Epithelial cell of esophagus (primary cell): ENCODE measurements around the gene RNU2-63P.
"Not testable (repeated sequence)": the region's sequence is repeated elsewhere in the genome, so short reads cannot be mapped to it uniquely, and the experiment has no call there.

Experiments used
- DNase-seq: peaks from one replicate; pipeline ENCODE4 v3.0.0; 2010; ENCODE audit warnings: low read depth
- H3K4me3 ChIP-seq: 2 replicates; pipeline ENCODE4 v1.5.1; 2011; ENCODE audit warnings: mild to moderate bottlenecking, low read length, control low read depth
- TF ChIP-seq, protein P1 (sequence below): IDR thresholded peaks from 2 replicates; pipeline ENCODE4 v1.5.1; 2011; ENCODE audit warnings: low read depth, mild to moderate bottlenecking, low read length, control low read depth, inconsistent platforms; ENCODE audit not compliant: insufficient read depth; ENCODE audit errors: missing control alignments

RNU2-63P gene

DNA sequence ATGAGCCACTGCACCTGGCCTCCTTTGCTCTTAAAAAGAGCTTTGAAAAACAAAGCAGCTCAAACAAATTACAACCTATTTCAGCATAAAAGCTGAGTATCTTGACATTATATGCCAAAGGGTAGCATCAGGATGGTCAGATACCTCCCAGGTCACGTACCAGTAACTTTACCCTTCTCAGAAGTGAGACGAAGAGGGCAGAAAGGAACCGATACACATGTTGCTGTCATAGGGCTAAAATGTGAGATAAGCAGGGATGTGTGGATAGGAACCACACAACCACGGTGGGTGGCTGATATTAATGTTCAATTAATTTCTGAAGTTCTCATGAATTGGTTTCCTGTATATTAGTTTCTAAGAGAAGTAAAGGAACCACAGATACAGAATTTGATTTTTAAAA is 12.6 kb upstream of the RNU2-63P start:
- DNase-seq = no peak
- TF ChIP-seq, protein P1, sequence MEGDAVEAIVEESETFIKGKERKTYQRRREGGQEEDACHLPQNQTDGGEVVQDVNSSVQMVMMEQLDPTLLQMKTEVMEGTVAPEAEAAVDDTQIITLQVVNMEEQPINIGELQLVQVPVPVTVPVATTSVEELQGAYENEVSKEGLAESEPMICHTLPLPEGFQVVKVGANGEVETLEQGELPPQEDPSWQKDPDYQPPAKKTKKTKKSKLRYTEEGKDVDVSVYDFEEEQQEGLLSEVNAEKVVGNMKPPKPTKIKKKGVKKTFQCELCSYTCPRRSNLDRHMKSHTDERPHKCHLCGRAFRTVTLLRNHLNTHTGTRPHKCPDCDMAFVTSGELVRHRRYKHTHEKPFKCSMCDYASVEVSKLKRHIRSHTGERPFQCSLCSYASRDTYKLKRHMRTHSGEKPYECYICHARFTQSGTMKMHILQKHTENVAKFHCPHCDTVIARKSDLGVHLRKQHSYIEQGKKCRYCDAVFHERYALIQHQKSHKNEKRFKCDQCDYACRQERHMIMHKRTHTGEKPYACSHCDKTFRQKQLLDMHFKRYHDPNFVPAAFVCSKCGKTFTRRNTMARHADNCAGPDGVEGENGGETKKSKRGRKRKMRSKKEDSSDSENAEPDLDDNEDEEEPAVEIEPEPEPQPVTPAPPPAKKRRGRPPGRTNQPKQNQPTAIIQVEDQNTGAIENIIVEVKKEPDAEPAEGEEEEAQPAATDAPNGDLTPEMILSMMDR = no peak
- no peak overlapping the region for H3K4me3 ChIP-seq

DNA sequence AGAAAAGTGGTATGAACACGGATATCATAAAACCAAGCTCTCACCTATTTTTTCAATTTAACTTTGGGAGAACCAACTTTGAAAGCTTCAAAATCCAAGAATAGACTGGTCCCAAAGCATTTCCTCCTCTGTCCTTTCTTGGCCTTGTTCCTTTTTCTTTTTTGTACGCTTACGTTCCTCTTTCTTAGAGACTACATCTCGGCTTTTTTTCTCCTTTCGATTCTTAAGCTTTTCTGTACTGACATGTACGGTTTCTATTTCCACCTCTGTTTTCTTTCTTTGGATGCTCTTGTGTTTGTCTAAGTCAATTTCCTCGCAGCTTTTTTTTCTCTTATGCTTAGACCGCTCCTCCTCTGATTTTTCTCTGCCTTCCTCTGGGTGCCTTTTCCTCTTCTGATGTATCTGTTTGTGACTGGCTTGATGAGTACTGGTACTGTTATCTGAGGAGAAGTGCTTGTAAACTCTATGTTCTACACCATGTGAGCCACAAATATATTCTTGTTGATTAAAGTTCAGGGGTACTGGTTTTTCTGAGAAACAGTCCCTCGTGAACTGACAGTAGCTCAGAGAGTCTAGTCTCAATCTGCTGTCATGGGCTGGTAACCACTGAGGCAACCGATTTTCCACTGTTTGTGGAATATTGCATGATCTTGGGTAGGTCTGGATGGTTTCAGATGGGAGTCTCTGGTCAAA is 11.5 kb upstream of the RNU2-63P start:
- no peak for DNase-seq
- TF ChIP-seq, protein P1 = no peak
- H3K4me3 ChIP-seq = no peak overlapping the region

DNA sequence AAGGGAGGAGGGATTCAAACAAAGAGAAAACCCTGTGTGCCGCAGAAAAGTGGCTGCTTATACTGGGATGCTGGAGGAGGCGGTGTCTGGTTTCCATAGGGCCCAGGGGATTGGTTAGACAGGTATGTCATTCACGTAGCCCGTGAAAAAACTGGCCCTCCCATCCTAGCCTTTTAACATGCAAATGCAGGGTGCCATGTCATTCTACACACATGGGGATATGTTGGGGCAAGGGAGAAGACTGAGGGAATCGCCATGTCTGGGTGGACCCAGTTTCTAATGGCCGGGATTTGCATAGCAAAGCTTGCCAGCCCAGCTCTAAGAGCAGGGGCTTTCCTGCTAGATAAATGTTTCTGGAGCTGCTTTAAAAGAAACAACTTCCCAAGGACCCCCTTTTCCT is 8.2 kb upstream of the RNU2-63P start:
- H3K4me3 ChIP-seq = no peak overlapping the region
- TF ChIP-seq, protein P1 = no peak
- peak; percentile 23 for DNase-seq

DNA sequence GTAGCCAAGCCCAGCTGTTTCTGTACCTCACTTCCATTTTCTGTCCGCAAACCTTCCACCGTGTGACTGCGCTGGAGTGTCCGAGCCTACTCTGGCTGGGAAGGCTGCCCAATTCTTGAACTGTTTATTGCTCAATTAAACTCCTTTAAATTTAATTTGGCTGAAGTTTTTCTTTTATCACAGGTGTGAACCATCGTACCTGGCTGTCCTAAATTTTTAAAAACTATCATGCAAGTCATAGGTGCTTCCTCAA is 6.2 kb upstream of the RNU2-63P start:
- DNase-seq = no peak
- H3K4me3 ChIP-seq = no peak overlapping the region
- TF ChIP-seq, protein P1 = no peak

GRCh38 chr2:88019985-88020384 is 3.6 kb upstream of the RNU2-63P start:
- DNase-seq = no peak
- TF ChIP-seq, protein P1 = no peak
- H3K4me3 ChIP-seq = no peak overlapping the region

GRCh38 chr2:88018909-88019308 is 2.6 kb upstream of the RNU2-63P start:
- DNase-seq = no peak
- TF ChIP-seq, protein P1 = no peak
- H3K4me3 ChIP-seq = no peak overlapping the region

GRCh38 chr2:88018077-88018805 is 1.9 kb upstream of the RNU2-63P start:
- DNase-seq, H3K4me3 ChIP-seq: not testable (repeated sequence)

GRCh38 chr2:88017780-88018038 is 1.4 kb upstream of the RNU2-63P start:
- not testable (repeated sequence) for H3K4me3 ChIP-seq, DNase-seq
